CD14-positive monocyte (primary cell): ENCODE measurements around the gene NIPAL3. TPM values are rescaled to one million over a fixed set of nuclear protein-coding genes. Genes with fewer than 3 reads are reported as not detected.

Source experiments
- DNase-seq, 3 donors: peaks; one replicate each; pipeline ENCODE4 v3.0.0-alpha.2; 2011 to 2022
- H2AFZ ChIP-seq: 2 replicates; pipeline ENCODE4 v1.6.0; 2012; ENCODE audit warnings: mild to moderate bottlenecking, low read depth, low read length, inconsistent platforms; ENCODE audit not compliant: insufficient read depth, poor library complexity, severe bottlenecking
- H3K27ac ChIP-seq, 2 donors: 1 replicate in 1 of 2; 2 replicates in 1 of 2; pipeline ENCODE4 v1.5.1; 2012 to 2013; ENCODE audit warnings: low read length in 2 of 2, control low read depth in 1 of 2, inconsistent platforms in 1 of 2, low read depth in 1 of 2, mild to moderate bottlenecking in 1 of 2
- H3K27me3 ChIP-seq, 2 donors: one replicate each; pipeline versions ENCODE4 v1.6.0 to v1.6.1; 2011 to 2013; ENCODE audit warnings: low read length in 2 of 2; ENCODE audit not compliant: control insufficient read depth in 2 of 2, insufficient read depth in 2 of 2
- H3K36me3 ChIP-seq, 2 donors: replicated peaks in 1 of 2; 1 replicate in 1 of 2; 2 replicates in 1 of 2; pipeline versions ENCODE4 v1.5.1 to v1.6.1; 2012 to 2013; ENCODE audit warnings: low read length in 2 of 2, control low read depth in 1 of 2, inconsistent platforms in 1 of 2, mild to moderate bottlenecking in 1 of 2; ENCODE audit not compliant: insufficient read depth in 2 of 2, control insufficient read depth in 1 of 2
- H3K4me1 ChIP-seq, 2 donors: 1 replicate in 1 of 2; 2 replicates in 1 of 2; pipeline versions ENCODE4 v1.5.1 to v1.6.1; 2012 to 2013; ENCODE audit warnings: low read length in 2 of 2, control low read depth in 1 of 2, inconsistent platforms in 1 of 2, mild to moderate bottlenecking in 1 of 2, moderate library complexity in 1 of 2; ENCODE audit not compliant: insufficient read depth in 2 of 2, control insufficient read depth in 1 of 2
- H3K4me2 ChIP-seq: replicated peaks from 2 replicates; pipeline ENCODE3; 2012; ENCODE audit warnings: low read length, moderate library complexity, mild to moderate bottlenecking; ENCODE audit not compliant: poor library complexity, severe bottlenecking; ENCODE audit errors: extremely low read depth
- H3K4me3 ChIP-seq, 3 experiments: fragments of 200-600 bp in 1 of 3; sonication (generic) in 1 of 3; replicated peaks in 1 of 3; 1 replicate in 2 of 3; 2 replicates in 1 of 3; pipeline ENCODE4 v1.5.1; 2011 to 2013; ENCODE audit warnings: low read length in 3 of 3, mild to moderate bottlenecking in 3 of 3, control low read depth in 2 of 3, low read depth in 2 of 3, inconsistent platforms in 1 of 3, moderate library complexity in 1 of 3
- H3K79me2 ChIP-seq: 2 replicates; pipeline ENCODE4 v1.6.0; 2012; ENCODE audit warnings: mild to moderate bottlenecking, control low read depth, inconsistent platforms, low read length, moderate library complexity; ENCODE audit not compliant: insufficient read depth
- H3K9ac ChIP-seq: 2 replicates; pipeline ENCODE4 v1.6.0; 2017; ENCODE audit warnings: low read length, mild to moderate bottlenecking; ENCODE audit not compliant: insufficient read depth, poor library complexity, severe bottlenecking
- H3K9me3 ChIP-seq, 2 donors: replicated peaks in 1 of 2; 1 replicate in 1 of 2; 2 replicates in 1 of 2; pipeline versions ENCODE4 v1.5.1 to v1.6.1; 2012 to 2013; ENCODE audit warnings: low read length in 2 of 2, control low read depth in 1 of 2; ENCODE audit not compliant: control insufficient read depth in 1 of 2, insufficient read depth in 1 of 2
- H4K20me1 ChIP-seq: 2 replicates; pipeline ENCODE4 v1.6.0; 2012; ENCODE audit warnings: mild to moderate bottlenecking, low read length, control low read depth, moderate library complexity; ENCODE audit not compliant: insufficient read depth
- H3K27ac Mint-ChIP-seq, 7 donors: one replicate each; pipeline ENCODE4 v1.8.0; 2020; ENCODE audit warnings: mild to moderate bottlenecking in 7 of 7, mixed read lengths in 7 of 7, moderate library complexity in 6 of 7, inconsistent platforms in 2 of 7
- H3K27me3 Mint-ChIP-seq, 3 donors: one replicate each; pipeline ENCODE4 v1.8.0; 2021 to 2022; ENCODE audit warnings: low read depth in 3 of 3, mild to moderate bottlenecking in 3 of 3, mixed read lengths in 3 of 3, moderate library complexity in 3 of 3, inconsistent platforms in 1 of 3
- H3K36me3 Mint-ChIP-seq, 2 donors: one replicate each; pipeline ENCODE4 v1.8.0; 2020; ENCODE audit warnings: mixed read lengths in 2 of 2, inconsistent platforms in 1 of 2, mild to moderate bottlenecking in 1 of 2
- H3K4me1 Mint-ChIP-seq: one replicate; pipeline ENCODE4 v1.8.0; 2020; ENCODE audit warnings: mild to moderate bottlenecking, mixed read lengths
- H3K4me3 Mint-ChIP-seq, 2 donors: one replicate each; pipeline ENCODE4 v1.8.0; 2020; ENCODE audit warnings: mild to moderate bottlenecking in 2 of 2, mixed read lengths in 2 of 2, moderate library complexity in 1 of 2
- H3K9me3 Mint-ChIP-seq, 7 donors: one replicate each; pipeline ENCODE4 v1.8.0; 2020 to 2022; ENCODE audit warnings: mixed read lengths in 7 of 7, mild to moderate bottlenecking in 6 of 7, moderate library complexity in 6 of 7, inconsistent platforms in 2 of 7
- CTCF ChIP-seq: fragments of 200-600 bp; IDR thresholded peaks from one replicate; pipeline ENCODE4 v1.8.0; 2022; ENCODE audit warnings: antibody characterized with exemption, mild to moderate bottlenecking
- WGBS: methylation state at CpG from one replicate; pipeline ENCODE4 v1.1.5; 2013; ENCODE audit warnings: missing lambda C conversion rate; ENCODE audit not compliant: insufficient coverage; 5-methylcytosine and 5-hydroxymethylcytosine counted together
- intact Hi-C, 2 donors: fragments of 100-400 bp; cut with micrococcal nuclease; formaldehyde crosslinking; loops; one replicate each; pipeline versions ENCODE4 v1.15.0 to v1.15.1; 2023
- polyA plus RNA-seq, 3 donors: library from polyadenylated mRNA; depleted of rRNA in 1 of 3; unstranded in 2 of 3; stranded (reverse) in 1 of 3; fragments of 300-500 nt in 2 of 3; fragments of >200 nt in 1 of 3; fragmentation: Illumina TruSeq in 2 of 3; gene quantifications; 1 replicate in 2 of 3; 2 replicates in 1 of 3; pipeline ENCODE4 v1.2.3, GENCODE V29; 2012 to 2021

The NIPAL3 gene
- polyA plus RNA-seq, 3 donors = 5.9 to 9.6 (median 6.6) TPM

- Mint-ChIP-seq H3K4me3 (no peak overlapping the region), H3K27ac (peak overlapping the region in 3 of 7 donors; percentile 2 to 85 (median 33)), H3K27me3 (peaks cover 0 to 4% (median 1%) of the 10 kb centered on the region in 3 donors), H3K9me3 (peaks cover 0 to 4% (median 0%) of the 10 kb centered on the region in 7 donors), H3K4me1 (peaks cover 43% of the 10 kb centered on the region), H3K36me3 (peaks cover 3 to 4% of the 10 kb centered on the region in 2 donors)
- peak overlapping the region; percentile 87 for H3K4me2 ChIP-seq
- no peaks in the 10 kb centered on the region for H3K36me3 ChIP-seq
- intact Hi-C loops = loop anchor here in 1 of 2 donors (5.0 kb wide), 1 partner anchor 83 kb away; the partner anchor contains the start of gene NIPAL3
- no peaks in the 10 kb centered on the region for H3K9me3 ChIP-seq
- peaks cover 20 to 34% of the 10 kb centered on the region in 2 donors for H3K4me1 ChIP-seq
- peaks cover 20% of the 10 kb centered on the region for H3K79me2 ChIP-seq
- no peaks in the 10 kb centered on the region for H4K20me1 ChIP-seq
- H3K27me3 ChIP-seq = no peaks in the 10 kb centered on the region
- peak overlapping the region in 1 of 2 donors; percentile 89 for H3K27ac ChIP-seq
- WGBS = 83% methylated on average over 3 of the region's 5 CpGs
- no peak overlapping the region for H3K9ac ChIP-seq
- DNase-seq = no peak
- peak overlapping the region; percentile 90 for H2AFZ ChIP-seq
- no peak for TF ChIP-seq CTCF
- no peak overlapping the region for H3K4me3 ChIP-seq
Observed at GRCh38 chr1:24500448-24501048, 84.9 kb downstream of the NIPAL3 start.

- peak overlapping the region; percentile 83 to 95 (median 92) for H3K27ac Mint-ChIP-seq
- H3K9ac ChIP-seq = peak overlapping the region; percentile 82
- peaks cover 3 to 4% of the 10 kb centered on the region in 2 donors for H3K36me3 Mint-ChIP-seq
- 56% methylated on average over 12 of the region's 16 CpGs for WGBS
- TF ChIP-seq CTCF = no peak
- H3K4me3 Mint-ChIP-seq = peak overlapping the region; percentile 90 to 92
- H3K27me3 Mint-ChIP-seq = peaks cover 0 to 2% (median 1%) of the 10 kb centered on the region in 3 donors
- peak overlapping the region; percentile 89 to 90 for H3K27ac ChIP-seq
- no peaks in the 10 kb centered on the region for H3K36me3 ChIP-seq
- H3K79me2 ChIP-seq = peaks cover 30% of the 10 kb centered on the region
- intact Hi-C loops = loop anchor here in 1 of 2 donors (5.0 kb wide), 1 partner anchor 84 kb away; the partner anchor contains the start of gene NIPAL3
- H3K4me1 Mint-ChIP-seq = peaks cover 43% of the 10 kb centered on the region
- peak overlapping the region; percentile 61 to 91 (median 88) for H3K4me3 ChIP-seq
- H2AFZ ChIP-seq = peak overlapping the region; percentile 90
- peak; percentile 58 to 69 (median 61) for DNase-seq
- H4K20me1 ChIP-seq = no peaks in the 10 kb centered on the region
- peaks cover 0 to under 1% (median 0%) of the 10 kb centered on the region in 7 donors for H3K9me3 Mint-ChIP-seq
- H3K4me1 ChIP-seq = peaks cover 20 to 34% of the 10 kb centered on the region in 2 donors
- H3K27me3 ChIP-seq = no peaks in the 10 kb centered on the region
- H3K9me3 ChIP-seq = no peaks in the 10 kb centered on the region
- peak overlapping the region; percentile 87 for H3K4me2 ChIP-seq
Observed at GRCh38 chr1:24501371-24502064, 85.9 kb downstream of the NIPAL3 start.
